Neural cell (in vitro differentiated cells): Measurements from ENCODE around the gene CTDSPL.

Experiments used
- CTCF ChIP-seq: fragments of 450-650 bp; IDR thresholded peaks from 2 replicates; pipeline ENCODE4 v1.5.1; 2014; ENCODE audit warnings: antibody characterized with exemption, mild to moderate bottlenecking, moderate library complexity; ENCODE audit not compliant: poor library complexity, severe bottlenecking
- EP300 ChIP-seq: fragments of 450-650 bp; conservative IDR thresholded peaks from 2 replicates; pipeline ENCODE4 v1.6.1; 2014; ENCODE audit warnings: antibody characterized with exemption, mild to moderate bottlenecking, moderate library complexity; ENCODE audit not compliant: poor library complexity, severe bottlenecking
- EZH2 ChIP-seq: fragments of 200-600, 300-800 bp; shearing (Covaris generic), sonication (generic); IDR thresholded peaks from 2 replicates; pipeline ENCODE4 v1.6.1; 2014; ENCODE audit warnings: antibody characterized with exemption, low read length, borderline replicate concordance, mild to moderate bottlenecking; ENCODE audit not compliant: insufficient read depth, poor library complexity, severe bottlenecking
- POLR2AphosphoS5 ChIP-seq: IDR thresholded peaks from 2 replicates; pipeline ENCODE4 v1.6.1; 2012
- RAD21 ChIP-seq: fragments of 450-650 bp; conservative IDR thresholded peaks from 2 replicates; pipeline ENCODE4 v1.6.1; 2014; ENCODE audit warnings: antibody characterized with exemption, mild to moderate bottlenecking, moderate library complexity
- REST ChIP-seq: IDR thresholded peaks from 2 replicates; pipeline ENCODE4 v1.6.1; 2012; ENCODE audit warnings: borderline replicate concordance

GRCh38 chr3:37969596-37970100 is 108.0 kb downstream of the CTDSPL start:
- TF ChIP-seq POLR2AphosphoS5, result no peak
- no peak for TF ChIP-seq EZH2
- TF ChIP-seq CTCF, result no peak
- no peak for TF ChIP-seq REST
- TF ChIP-seq RAD21, result no peak
- no peak for TF ChIP-seq EP300
